ENCODE results near the gene SFPQ.
"Not testable (repeated sequence)": the region's sequence is repeated elsewhere in the genome, so short reads cannot be mapped to it uniquely, and the experiment has no call there.

Gene SFPQ

GRCh38 chr1:35137590-35137989 is 55.4 kb downstream of the SFPQ start:
- DNase-seq = not testable (repeated sequence)

- DNase-seq = no peak
These were observed 56.2 kb downstream of the SFPQ start for GRCh38 chr1:35136780-35137179.
